OCI-LY7 (cell line): Measurements from ENCODE around the gene TRIM22. TPM values are rescaled to one million over a fixed set of nuclear protein-coding genes. Genes with fewer than 3 reads are reported as not detected.
"Not testable (repeated sequence)": the region's sequence is repeated elsewhere in the genome, so short reads cannot be mapped to it uniquely, and the experiment has no call there.

Experiments used
- BruUV-seq: library from RNA; stranded (reverse); fragments of 400-500 nt; replicated peaks from 2 replicates; lab custom pipeline; 2021; lab: Mats Ljungman, UMichigan
- CTCF ChIA-PET: fragments of 300-600 bp; sonication (Branson Sonifier 250); formaldehyde crosslinking; loops from one replicate; lab custom pipeline; 2022; ENCODE audit warnings: antibody characterized with exemption; ENCODE audit not compliant: unreplicated experiment; lab: Charles Lee
- POLR2A ChIA-PET: fragments of 300-600 bp; sonication (Branson Sonifier 250); formaldehyde crosslinking; loops from one replicate; lab custom pipeline; 2022; ENCODE audit warnings: antibody characterized with exemption; lab: Charles Lee
- DNase-seq: peaks from one replicate; pipeline ENCODE4 v3.0.0-alpha.2; 2015; ENCODE audit warnings: low spot score
- H2AFZ ChIP-seq: fragments of 200-600 bp; sonication (generic), shearing (Covaris generic); 2 replicates; pipeline ENCODE4 v1.6.1; 2014; ENCODE audit warnings: mild to moderate bottlenecking, antibody characterized with exemption, low read length, moderate library complexity
- H3K27ac ChIP-seq: fragments of 200-600 bp; sonication (generic); 2 replicates; pipeline ENCODE4 v1.5.1; 2014; ENCODE audit warnings: mixed run types, low read depth, mild to moderate bottlenecking, moderate library complexity, low read length, inconsistent platforms; ENCODE audit not compliant: poor library complexity, severe bottlenecking
- H3K36me3 ChIP-seq: fragments of 200-600 bp; sonication (generic); 2 replicates; pipeline ENCODE4 v1.6.1; 2014; ENCODE audit warnings: mild to moderate bottlenecking, antibody characterized with exemption, low read length, moderate library complexity, mixed read lengths; ENCODE audit not compliant: insufficient read depth
- H3K4me1 ChIP-seq: fragments of 200-600 bp; sonication (generic); 2 replicates; pipeline ENCODE4 v1.5.1; 2014; ENCODE audit warnings: mild to moderate bottlenecking, low read length; ENCODE audit not compliant: insufficient read depth, poor library complexity, severe bottlenecking
- H3K4me2 ChIP-seq: fragments of 200-600 bp; sonication (generic); 2 replicates; pipeline ENCODE4 v1.6.1; 2014; ENCODE audit warnings: mild to moderate bottlenecking, low read length
- H3K4me3 ChIP-seq: fragments of 200-600 bp; sonication (generic); 2 replicates; pipeline ENCODE4 v1.5.1; 2014; ENCODE audit warnings: mild to moderate bottlenecking, low read depth, low read length; ENCODE audit not compliant: poor library complexity, severe bottlenecking
- H3K79me2 ChIP-seq: fragments of 200-600 bp; sonication (generic); 2 replicates; pipeline ENCODE4 v1.6.1; 2016; ENCODE audit warnings: low read depth, mild to moderate bottlenecking, low read length, moderate library complexity, mixed read lengths; ENCODE audit not compliant: insufficient read depth
- H3K9me2 ChIP-seq: fragments of 200-600 bp; sonication (generic); 2 replicates; pipeline ENCODE4 v1.6.1; 2016; ENCODE audit warnings: mild to moderate bottlenecking, low read length, mixed read lengths; ENCODE audit not compliant: insufficient read depth
- H3K9me3 ChIP-seq: fragments of 200-600 bp; sonication (generic); 2 replicates; pipeline ENCODE4 v1.6.1; 2014; ENCODE audit warnings: mild to moderate bottlenecking, mixed run types, low read length, mixed read lengths
- H4K20me1 ChIP-seq: fragments of 200-600 bp; sonication (generic); 2 replicates; pipeline ENCODE4 v1.6.1; 2014; ENCODE audit warnings: mild to moderate bottlenecking, antibody characterized with exemption, low read length, moderate library complexity, mixed read lengths; ENCODE audit not compliant: insufficient read depth
- EZH2phosphoT487 ChIP-seq: fragments of 200-600 bp; sonication (generic); IDR thresholded peaks from 2 replicates; pipeline ENCODE4 v1.6.1; 2018; ENCODE audit warnings: low read depth, borderline replicate concordance, mild to moderate bottlenecking, mixed run types, antibody characterized with exemption, low read length, moderate library complexity, mixed read lengths
- intact Hi-C: fragments of 100-400 bp; cut with micrococcal nuclease; formaldehyde crosslinking; loops from one replicate; pipeline ENCODE4 v1.10.0; 2022; ENCODE audit not compliant: unreplicated experiment
- total RNA-seq, 2 experiments: library from RNA; depleted of rRNA in 1 of 2; stranded (reverse); fragments of >200 nt in 1 of 2; shearing (Covaris generic) in 1 of 2; gene quantifications; 2 replicates each; pipeline ENCODE4 v1.2.3, GENCODE V29; 2014 to 2022
- TF ChIP-seq, protein P1 (sequence below): fragments of 200-600 bp; sonication (generic); conservative IDR thresholded peaks from 2 replicates; pipeline ENCODE4 v1.5.1; 2014; ENCODE audit warnings: mild to moderate bottlenecking, antibody characterized with exemption, low read length, moderate library complexity, mixed read lengths

The TRIM22 gene
- total RNA-seq, 2 experiments from 2014 or later, result 28.5 to 41.6 TPM

DNA sequence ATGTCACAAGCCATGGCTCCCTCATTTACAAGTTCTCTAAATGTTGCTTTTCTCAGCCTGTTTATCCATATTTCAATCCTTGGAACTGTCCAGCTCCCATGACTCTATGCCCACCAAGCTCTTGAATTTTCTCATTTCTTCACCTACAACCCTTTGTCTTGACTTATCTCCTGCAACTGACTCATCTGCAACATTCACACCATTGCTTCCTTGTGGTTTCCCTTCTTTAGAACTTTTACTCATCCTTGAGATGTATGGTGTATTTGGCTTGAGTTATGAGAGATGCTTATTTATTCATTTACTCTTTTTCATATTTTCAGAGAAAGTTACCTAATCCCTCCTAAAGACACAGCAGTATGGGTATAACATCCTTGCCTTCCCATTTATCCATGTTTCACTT lies 46.0 kb upstream of the TRIM22 start:
- Histone ChIP-seq H3K4me3 (no peak overlapping the region), H3K4me1 (no peaks in the 10 kb centered on the region), H4K20me1 (no peaks in the 10 kb centered on the region), H3K27ac (no peak overlapping the region), H3K36me3 (peaks cover 24% of the 10 kb centered on the region), H2AFZ (no peak overlapping the region), H3K4me2 (no peak overlapping the region), H3K9me2 (no peaks in the 10 kb centered on the region), H3K79me2 (no peaks in the 10 kb centered on the region), H3K9me3 (peaks cover 5% of the 10 kb centered on the region; the same call in 1 of the 2 replicates)
- TSS peak; percentile 57 for BruUV-seq
- CTCF ChIA-PET, result no interaction called here
- intact Hi-C loops, result no loop called here
- no peak for DNase-seq
- TF ChIP-seq, protein P1, sequence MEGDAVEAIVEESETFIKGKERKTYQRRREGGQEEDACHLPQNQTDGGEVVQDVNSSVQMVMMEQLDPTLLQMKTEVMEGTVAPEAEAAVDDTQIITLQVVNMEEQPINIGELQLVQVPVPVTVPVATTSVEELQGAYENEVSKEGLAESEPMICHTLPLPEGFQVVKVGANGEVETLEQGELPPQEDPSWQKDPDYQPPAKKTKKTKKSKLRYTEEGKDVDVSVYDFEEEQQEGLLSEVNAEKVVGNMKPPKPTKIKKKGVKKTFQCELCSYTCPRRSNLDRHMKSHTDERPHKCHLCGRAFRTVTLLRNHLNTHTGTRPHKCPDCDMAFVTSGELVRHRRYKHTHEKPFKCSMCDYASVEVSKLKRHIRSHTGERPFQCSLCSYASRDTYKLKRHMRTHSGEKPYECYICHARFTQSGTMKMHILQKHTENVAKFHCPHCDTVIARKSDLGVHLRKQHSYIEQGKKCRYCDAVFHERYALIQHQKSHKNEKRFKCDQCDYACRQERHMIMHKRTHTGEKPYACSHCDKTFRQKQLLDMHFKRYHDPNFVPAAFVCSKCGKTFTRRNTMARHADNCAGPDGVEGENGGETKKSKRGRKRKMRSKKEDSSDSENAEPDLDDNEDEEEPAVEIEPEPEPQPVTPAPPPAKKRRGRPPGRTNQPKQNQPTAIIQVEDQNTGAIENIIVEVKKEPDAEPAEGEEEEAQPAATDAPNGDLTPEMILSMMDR, result no peak
- no peak for TF ChIP-seq EZH2phosphoT487
- POLR2A ChIA-PET, result no interaction called here

DNA sequence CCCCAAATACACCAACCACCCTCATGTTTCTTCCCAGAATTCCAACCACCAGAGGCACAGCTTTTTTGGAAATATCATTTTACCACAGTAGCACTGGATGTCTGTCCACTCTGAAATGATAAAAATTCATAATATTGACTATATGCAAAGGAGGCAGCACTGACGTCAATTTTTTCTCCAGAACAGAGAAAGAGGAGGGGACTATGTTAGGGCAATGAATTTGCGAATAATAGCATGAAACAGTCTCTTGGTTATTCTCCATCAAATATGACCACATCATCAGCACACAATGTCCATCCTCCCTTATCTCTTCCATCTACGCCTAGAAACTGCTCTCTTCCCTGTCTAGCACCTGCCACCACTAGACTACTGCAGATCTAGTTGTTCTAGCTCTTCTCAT lies 43.5 kb upstream of the TRIM22 start:
- Histone ChIP-seq H3K36me3 (peaks cover 14% of the 10 kb centered on the region), H3K9me2 (no peaks in the 10 kb centered on the region), H3K9me3 (no peaks in the 10 kb centered on the region), H4K20me1 (no peaks in the 10 kb centered on the region), H3K4me1 (no peaks in the 10 kb centered on the region), H2AFZ (no peak overlapping the region), H3K79me2 (no peaks in the 10 kb centered on the region), H3K4me3 (no peak overlapping the region), H3K4me2 (no peak overlapping the region), H3K27ac (no peak overlapping the region)
- ChIA-PET POLR2A (interaction anchor here (0.5 to 1.3 kb wide), 3 partner anchors 11 to 20 kb away, joined by 3 to 10 read pairs (median 5); no protein-coding TSS in a partner anchor), CTCF (no interaction called here)
- no peak for DNase-seq
- no TSS peak for BruUV-seq
- intact Hi-C loops, result no loop called here
- TF ChIP-seq, protein P1, result no peak
- TF ChIP-seq EZH2phosphoT487, result no peak

DNA sequence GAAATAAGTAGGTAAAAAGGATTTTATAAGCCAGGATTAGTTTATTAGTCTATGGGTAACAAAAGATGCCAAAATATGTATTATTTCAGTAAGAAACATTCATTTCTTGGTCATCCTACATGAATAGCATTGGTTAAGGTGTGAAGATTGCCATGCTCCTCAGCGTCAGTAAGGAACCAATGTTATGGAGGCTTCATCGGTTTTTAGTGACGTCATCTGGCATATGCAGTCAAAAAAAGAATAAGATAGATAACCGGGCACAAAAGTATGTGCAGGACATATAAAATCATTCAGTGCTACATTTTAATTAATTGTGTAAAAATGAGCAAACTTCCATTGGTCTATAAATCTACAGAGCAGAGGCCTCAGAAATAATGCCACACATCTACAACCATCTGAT lies 34.1 kb upstream of the TRIM22 start:
- Histone ChIP-seq H4K20me1 (no peaks in the 10 kb centered on the region), H3K9me2 (no peaks in the 10 kb centered on the region), H3K27ac (no peak overlapping the region), H3K79me2 (no peaks in the 10 kb centered on the region), H2AFZ (no peak overlapping the region), H3K4me2 (no peak overlapping the region), H3K4me1 (no peaks in the 10 kb centered on the region), H3K36me3 (no peaks in the 10 kb centered on the region), H3K9me3 (peaks cover 4% of the 10 kb centered on the region; the same call in 1 of the 2 replicates), H3K4me3 (no peak overlapping the region)
- intact Hi-C loops, result no loop called here
- no TSS peak for BruUV-seq
- TF ChIP-seq, protein P1, result no peak
- no peak for TF ChIP-seq EZH2phosphoT487
- POLR2A ChIA-PET, result interaction anchor here (0.8 to 1.2 kb wide), 2 partner anchors 8 to 17 kb away, joined by 3 to 4 read pairs; no protein-coding TSS in a partner anchor
- CTCF ChIA-PET, result no interaction called here
- no peak for DNase-seq

DNA sequence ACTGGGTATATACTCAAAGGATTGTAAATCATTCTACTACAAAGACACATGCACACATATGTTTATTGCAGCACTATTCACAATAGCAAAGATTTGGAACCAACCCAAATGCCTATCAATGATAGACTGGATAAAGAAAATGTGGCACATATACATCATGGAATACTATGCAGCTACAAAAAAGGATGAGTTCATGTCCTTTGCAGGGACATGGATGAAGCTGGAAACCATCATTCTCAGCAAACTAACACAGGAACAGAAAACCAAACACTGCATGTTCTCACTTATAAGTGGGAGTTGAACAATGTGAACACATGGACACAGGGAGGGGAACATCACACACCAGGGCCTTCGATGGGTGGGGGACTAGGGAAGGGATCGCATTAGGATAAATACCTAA lies 32.6 kb upstream of the TRIM22 start:
- H3K79me2 ChIP-seq, DNase-seq, H3K27ac ChIP-seq, BruUV-seq, H3K9me2 ChIP-seq, intact Hi-C loops, H3K36me3 ChIP-seq, H3K9me3 ChIP-seq, H3K4me3 ChIP-seq, H4K20me1 ChIP-seq, CTCF ChIA-PET, H2AFZ ChIP-seq, H3K4me2 ChIP-seq, POLR2A ChIA-PET, H3K4me1 ChIP-seq: not testable (repeated sequence)
